Right lobe of liver (tissue), 6 donors: ENCODE results near the gene SPTBN5. TPM values are rescaled to one million over a fixed set of nuclear protein-coding genes. Genes with fewer than 3 reads are reported as not detected.

Experiments used
- ATAC-seq, 4 donors: fragments of 200-7000 bp; cut with Tn5 transposase; one replicate each; pipeline ENCODE4 v1.9.1; 2020; ENCODE audit warnings: mild to moderate bottlenecking in 4 of 4, moderate library complexity in 4 of 4
- DNase-seq, 3 donors: peaks; one replicate each; pipeline ENCODE4 v3.0.0-alpha.2; 2020
- H3K27ac ChIP-seq, 3 donors: fragments of 200-600 bp; one replicate each; pipeline ENCODE4 v1.8.0; 2022
- H3K27me3 ChIP-seq, 2 donors: fragments of 200-600 bp; one replicate each; pipeline ENCODE4 v1.8.0; 2022
- H3K36me3 ChIP-seq, 4 donors: fragments of 200-600 bp; sonication (generic) in 1 of 4; one replicate each; pipeline versions ENCODE4 v1.5.1 to v1.8.0; 2017 to 2022; ENCODE audit warnings: control low read depth in 1 of 4
- H3K4me1 ChIP-seq, 4 donors: fragments of 200-600 bp; sonication (generic) in 1 of 4; one replicate each; pipeline versions ENCODE4 v1.5.1 to v1.8.0; 2017 to 2022; ENCODE audit warnings: control low read depth in 1 of 4
- H3K4me3 ChIP-seq, 3 donors: fragments of 200-600 bp; one replicate each; pipeline ENCODE4 v1.8.0; 2022
- H3K9me3 ChIP-seq, 4 donors: fragments of 200-600 bp; sonication (generic) in 1 of 4; one replicate each; pipeline versions ENCODE4 v1.5.1 to v1.8.0; 2017 to 2022; ENCODE audit warnings: control low read depth in 1 of 4
- CTCF ChIP-seq, 4 donors: fragments of 200-600 bp in 3 of 4; fragments of 450-650 bp in 1 of 4; IDR thresholded peaks; one replicate each; pipeline versions ENCODE4 v1.5.1 to v1.8.0; 2016 to 2022; ENCODE audit warnings: antibody characterized with exemption in 4 of 4, mild to moderate bottlenecking in 2 of 4
- POLR2A ChIP-seq: fragments of 450-650 bp; IDR thresholded peaks from one replicate; pipeline ENCODE4 v1.6.1; 2017; ENCODE audit warnings: antibody characterized with exemption, mild to moderate bottlenecking
- WGBS: methylation state at CpG from one replicate; pipeline ENCODE4 v1.1.6; 2018; ENCODE audit warnings: low coverage, low lambda C conversion rate; ENCODE audit not compliant: insufficient coverage; ENCODE audit errors: missing lambda C conversion rate; 5-methylcytosine and 5-hydroxymethylcytosine counted together
- intact Hi-C, 2 donors: fragments of 100-400 bp; cut with DNase I; formaldehyde crosslinking; loops; one replicate each; pipeline versions ENCODE4 v1.11.2 to v1.14.1; 2022
- total RNA-seq, 6 experiments: library from RNA; depleted of rRNA in 2 of 6; stranded (reverse); fragments of >200 nt in 2 of 6; fragmentation: NEBNext Ultra II Directional in 3 of 6; extraction: Animal tissue kit (Norgen Biotek cat#: 25700) in 3 of 6; gene quantifications; one replicate each; pipeline versions ENCODE4 v1.1.0 to v1.2.4, GENCODE V29; 2016 to 2023
- donor health status: DM: no; HTN: yes; CAD: no.
- donor health status: DM: no; HTN: no; CAD: no.
- donor health status: DM: no; HTN: no; CAD: no.
- donor health status: DM: no; HTN: yes; CAD: no.
- donor health status: DM: no; HTN: yes; CAD: no.

SPTBN5 gene
- total RNA-seq, 6 experiments from 2014 or later, result 0.06 to 3.2 (median 0.81) TPM

- no peak overlapping the region for H3K4me3 ChIP-seq
- intact Hi-C loops, result loop anchor here in 1 of 2 donors (10.0 kb wide), 1 partner anchor 80 kb away; the partner anchor contains the start of gene JMJD7
- WGBS, result 87% methylated on average over 5 of the region's 14 CpGs
- H3K27me3 ChIP-seq, result no peaks in the 10 kb centered on the region
- H3K9me3 ChIP-seq, result no peaks in the 10 kb centered on the region
- H3K27ac ChIP-seq, result no peak overlapping the region
- peaks cover 0 to 5% (median 0%) of the 10 kb centered on the region in 4 donors for H3K4me1 ChIP-seq
- peak in 1 of 4 donors; percentile 16 for ATAC-seq
- DNase-seq, result no peak
- TF ChIP-seq CTCF (IDR thresholded peaks at IDR 0.05) (no peak), POLR2A (no peak)
- H3K36me3 ChIP-seq, result peaks cover 2 to 25% (median 9%) of the 10 kb centered on the region in 4 donors
Measured at GRCh38 chr15:41905036-41905793, 11.4 kb upstream of the SPTBN5 start.

- DNase-seq (peak in 2 of 3 donors; percentile 59 to 68), ATAC-seq (peak; percentile 81 to 92 (median 85))
- Histone ChIP-seq H3K9me3 (no peaks in the 10 kb centered on the region), H3K27ac (no peak overlapping the region), H3K27me3 (no peaks in the 10 kb centered on the region), H3K4me3 (no peak overlapping the region), H3K36me3 (peaks cover 2 to 22% (median 9%) of the 10 kb centered on the region in 4 donors), H3K4me1 (peaks cover 0 to 5% (median 0%) of the 10 kb centered on the region in 4 donors)
- intact Hi-C loops, result loop anchor here in 1 of 2 donors (10.0 kb wide), 1 partner anchor 80 kb away; the partner anchor contains the start of gene JMJD7
- 0% methylated on average over 1 of the region's 6 CpGs for WGBS
- TF ChIP-seq CTCF (IDR thresholded peaks at IDR 0.05) (peak; percentile 78 to 86 (median 82)), POLR2A (no peak)
Measured at GRCh38 chr15:41904541-41905005, 10.7 kb upstream of the SPTBN5 start.

- 91% methylated on average over 6 of the region's 13 CpGs for WGBS
- TF ChIP-seq CTCF (IDR thresholded peaks at IDR 0.05) (no peak), POLR2A (no peak)
- H3K4me1 ChIP-seq, result peaks cover 0 to 5% (median 0%) of the 10 kb centered on the region in 4 donors
- H3K36me3 ChIP-seq, result peaks cover 2 to 14% (median 5%) of the 10 kb centered on the region in 4 donors
- intact Hi-C loops, result loop anchor here in 1 of 2 donors (10.0 kb wide), 1 partner anchor 79 kb away; the partner anchor contains the start of gene JMJD7
- no peak overlapping the region for H3K4me3 ChIP-seq
- no peak overlapping the region for H3K27ac ChIP-seq
- H3K27me3 ChIP-seq, result no peaks in the 10 kb centered on the region
- no peak for DNase-seq
- no peaks in the 10 kb centered on the region for H3K9me3 ChIP-seq
- ATAC-seq, result no peak
Measured at GRCh38 chr15:41903782-41904181, 9.9 kb upstream of the SPTBN5 start.

- TF ChIP-seq POLR2A, result no peak
- TF ChIP-seq CTCF (IDR thresholded peaks at IDR 0.05), result no peak
- WGBS, result 91% methylated on average over 5 of the region's 5 CpGs
- no peak for DNase-seq
- H3K36me3 ChIP-seq, result peaks cover 2 to 9% (median 5%) of the 10 kb centered on the region in 4 donors
- ATAC-seq, result no peak
- no peaks in the 10 kb centered on the region for H3K9me3 ChIP-seq
- intact Hi-C loops, result loop anchor here in 1 of 2 donors (10.0 kb wide), 1 partner anchor 77 kb away; the partner anchor contains the start of gene JMJD7
- H3K27ac ChIP-seq, result no peak overlapping the region
- no peaks in the 10 kb centered on the region for H3K27me3 ChIP-seq
- no peak overlapping the region for H3K4me3 ChIP-seq
- peaks cover 0 to 5% (median 0%) of the 10 kb centered on the region in 4 donors for H3K4me1 ChIP-seq
Measured at GRCh38 chr15:41901431-41901830, 7.6 kb upstream of the SPTBN5 start.
